Caco-2 (cell line): ENCODE measurements around the gene FNDC5. TPM values are rescaled to one million over a fixed set of nuclear protein-coding genes. Genes with fewer than 3 reads are reported as not detected.

Source experiments
- BruUV-seq: library from RNA; stranded (reverse); fragments of 400-500 nt; replicated peaks from 2 replicates; lab custom pipeline; 2021; lab: Mats Ljungman, UMichigan
- CTCF ChIA-PET: fragments of 300-600 bp; sonication (Branson Sonifier 250); formaldehyde crosslinking; loops from one replicate; lab custom pipeline; 2022; ENCODE audit warnings: antibody characterized with exemption; lab: Charles Lee
- POLR2A ChIA-PET: fragments of 300-600 bp; sonication (Branson Sonifier 250); formaldehyde crosslinking; loops from one replicate; lab custom pipeline; 2022; ENCODE audit warnings: antibody characterized with exemption; lab: Charles Lee
- DNase-seq, 2 experiments: peaks; one replicate each; pipeline versions ENCODE4 v3.0.0 to v3.0.0-alpha.2; 2020 to 2022
- H3K27me3 ChIP-seq: replicated peaks from 2 replicates; pipeline ENCODE4 v1.6.0; 2011; ENCODE audit warnings: low read length; ENCODE audit not compliant: control insufficient read depth, insufficient read depth
- H3K36me3 ChIP-seq: 2 replicates; pipeline ENCODE4 v1.5.1; 2011; ENCODE audit warnings: low read length; ENCODE audit not compliant: control insufficient read depth, insufficient read depth
- H3K4me1 ChIP-seq: fragments of 250-450 bp; sonication (Bioruptor Pico); 2 replicates; pipeline ENCODE4 v1.5.1; 2020; ENCODE audit warnings: mild to moderate bottlenecking
- H3K4me3 ChIP-seq: 2 replicates; pipeline ENCODE4 v1.5.1; 2011; ENCODE audit warnings: low read depth, mild to moderate bottlenecking, control low read depth, low read length
- H3K9me3 ChIP-seq: fragments of 250-450 bp; sonication (Bioruptor Pico); 2 replicates; pipeline ENCODE4 v1.5.1; 2020; ENCODE audit warnings: mild to moderate bottlenecking, moderate library complexity
- H3K27ac Mint-ChIP-seq: one replicate; pipeline ENCODE4 v1.8.0; 2022; ENCODE audit warnings: mixed read lengths; ENCODE audit not compliant: unreplicated experiment
- H3K27me3 Mint-ChIP-seq: one replicate; pipeline ENCODE4 v1.8.0; 2022; ENCODE audit warnings: mixed read lengths; ENCODE audit not compliant: insufficient read depth, unreplicated experiment
- H3K36me3 Mint-ChIP-seq: one replicate; pipeline ENCODE4 v1.8.0; 2022; ENCODE audit warnings: mild to moderate bottlenecking, mixed read lengths; ENCODE audit not compliant: insufficient read depth, unreplicated experiment
- H3K4me1 Mint-ChIP-seq: one replicate; pipeline ENCODE4 v1.8.0; 2022; ENCODE audit warnings: low read depth, mixed read lengths; ENCODE audit not compliant: unreplicated experiment
- H3K4me3 Mint-ChIP-seq: one replicate; pipeline ENCODE4 v1.8.0; 2022; ENCODE audit warnings: mild to moderate bottlenecking, moderate library complexity, mixed read lengths; ENCODE audit not compliant: unreplicated experiment
- H3K9me3 Mint-ChIP-seq: one replicate; pipeline ENCODE4 v1.8.0; 2022; ENCODE audit warnings: mixed read lengths; ENCODE audit not compliant: unreplicated experiment
- intact Hi-C: fragments of 100-400 bp; cut with micrococcal nuclease; formaldehyde crosslinking; loops from one replicate; pipeline ENCODE4 v1.10.0; 2022; ENCODE audit not compliant: unreplicated experiment
- total RNA-seq: library from RNA; stranded (reverse); gene quantifications from 2 replicates; pipeline ENCODE4 v1.2.3, GENCODE V29; 2022
- TF ChIP-seq, protein P1 (sequence below), 2 experiments: fragments of 200-600 bp in 1 of 2; IDR thresholded peaks; 1 replicate in 1 of 2; 2 replicates in 1 of 2; pipeline versions ENCODE4 v1.5.1 to v1.8.0; 2011 to 2022; ENCODE audit warnings: antibody characterized with exemption in 1 of 2, control low read depth in 1 of 2, inconsistent platforms in 1 of 2, low read depth in 1 of 2, low read length in 1 of 2, mild to moderate bottlenecking in 1 of 2, moderate library complexity in 1 of 2; ENCODE audit not compliant: insufficient read depth in 1 of 2, severe bottlenecking in 1 of 2, unreplicated experiment in 1 of 2

FNDC5 gene
- total RNA-seq, 1 experiment from 2014 or later, result 1.1 TPM

DNA sequence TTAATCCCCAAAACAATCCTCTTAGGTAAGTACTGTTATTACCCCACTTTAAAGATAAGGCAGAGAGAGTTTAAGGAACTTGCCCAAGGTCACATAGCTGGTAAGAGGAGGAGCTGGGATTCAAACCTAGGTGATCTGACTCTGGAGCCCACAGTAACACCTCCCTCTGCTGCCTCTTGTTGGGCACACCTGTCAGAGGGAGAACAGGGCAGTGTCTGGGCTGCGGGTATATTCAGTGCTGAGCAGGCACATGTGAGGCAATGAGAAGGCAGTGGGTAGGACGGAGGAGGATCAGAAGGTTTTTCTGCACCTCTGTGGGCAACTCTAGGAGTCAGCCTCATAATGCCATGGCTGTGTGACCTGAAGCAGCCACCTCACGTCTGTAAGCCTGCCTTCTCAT lies 17.4 kb upstream of the FNDC5 start:
- Mint-ChIP-seq H3K27me3 (peaks cover 3% of the 10 kb centered on the region), H3K9me3 (no peaks in the 10 kb centered on the region), H3K4me3 (no peak overlapping the region), H3K36me3 (peaks cover 7% of the 10 kb centered on the region), H3K27ac (no peak overlapping the region), H3K4me1 (peaks cover 8% of the 10 kb centered on the region)
- H3K9me3 ChIP-seq, result no peaks in the 10 kb centered on the region
- H3K27me3 ChIP-seq, result no peaks in the 10 kb centered on the region
- intact Hi-C loops, result no loop called here
- H3K4me3 ChIP-seq, result no peak overlapping the region
- TF ChIP-seq, protein P1, sequence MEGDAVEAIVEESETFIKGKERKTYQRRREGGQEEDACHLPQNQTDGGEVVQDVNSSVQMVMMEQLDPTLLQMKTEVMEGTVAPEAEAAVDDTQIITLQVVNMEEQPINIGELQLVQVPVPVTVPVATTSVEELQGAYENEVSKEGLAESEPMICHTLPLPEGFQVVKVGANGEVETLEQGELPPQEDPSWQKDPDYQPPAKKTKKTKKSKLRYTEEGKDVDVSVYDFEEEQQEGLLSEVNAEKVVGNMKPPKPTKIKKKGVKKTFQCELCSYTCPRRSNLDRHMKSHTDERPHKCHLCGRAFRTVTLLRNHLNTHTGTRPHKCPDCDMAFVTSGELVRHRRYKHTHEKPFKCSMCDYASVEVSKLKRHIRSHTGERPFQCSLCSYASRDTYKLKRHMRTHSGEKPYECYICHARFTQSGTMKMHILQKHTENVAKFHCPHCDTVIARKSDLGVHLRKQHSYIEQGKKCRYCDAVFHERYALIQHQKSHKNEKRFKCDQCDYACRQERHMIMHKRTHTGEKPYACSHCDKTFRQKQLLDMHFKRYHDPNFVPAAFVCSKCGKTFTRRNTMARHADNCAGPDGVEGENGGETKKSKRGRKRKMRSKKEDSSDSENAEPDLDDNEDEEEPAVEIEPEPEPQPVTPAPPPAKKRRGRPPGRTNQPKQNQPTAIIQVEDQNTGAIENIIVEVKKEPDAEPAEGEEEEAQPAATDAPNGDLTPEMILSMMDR (IDR thresholded peaks at IDR 0.05; ENCODE audit: insufficient read depth in 1 of 2, low read depth in 1 of 2, low read length in 1 of 2, severe bottlenecking in 1 of 2, unreplicated experiment in 1 of 2), result no peak
- no peaks in the 10 kb centered on the region for H3K36me3 ChIP-seq
- ChIA-PET POLR2A (no interaction called here), CTCF (no interaction called here)
- no peak for DNase-seq
- BruUV-seq, result no TSS peak
- no peaks in the 10 kb centered on the region for H3K4me1 ChIP-seq

DNA sequence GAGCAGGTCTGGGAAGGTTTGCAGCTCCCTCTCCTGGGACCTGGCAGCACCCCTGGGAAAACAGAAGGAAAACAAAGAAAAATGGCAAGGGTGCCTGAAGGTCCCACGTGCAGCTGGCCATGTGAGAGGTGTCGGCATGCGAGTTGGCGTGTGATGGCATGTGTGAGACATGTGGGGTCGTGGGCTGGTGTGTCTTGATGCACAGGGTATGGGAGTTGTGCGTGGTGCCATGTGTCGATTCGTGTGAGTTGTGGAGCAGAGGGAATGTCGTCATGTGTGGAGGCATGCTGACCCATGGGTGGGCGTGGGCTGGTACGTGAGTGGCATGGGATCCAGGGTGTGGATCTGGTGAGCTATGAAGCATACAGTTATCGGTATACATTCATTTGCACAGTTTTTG lies 16.9 kb upstream of the FNDC5 start:
- H3K9me3 Mint-ChIP-seq, result no peaks in the 10 kb centered on the region
- Histone ChIP-seq H3K4me3 (no peak overlapping the region), H3K36me3 (no peaks in the 10 kb centered on the region), H3K27me3 (no peaks in the 10 kb centered on the region), H3K4me1 (no peaks in the 10 kb centered on the region), H3K9me3 (no peaks in the 10 kb centered on the region)
- POLR2A ChIA-PET, result no interaction called here
- H3K36me3 Mint-ChIP-seq, result peaks cover 4% of the 10 kb centered on the region
- H3K27ac Mint-ChIP-seq, result no peak overlapping the region
- intact Hi-C loops, result no loop called here
- no peak overlapping the region for H3K4me3 Mint-ChIP-seq
- H3K4me1 Mint-ChIP-seq, result peaks cover 6% of the 10 kb centered on the region
- H3K27me3 Mint-ChIP-seq, result peaks cover 3% of the 10 kb centered on the region
- BruUV-seq, result no TSS peak
- CTCF ChIA-PET, result no interaction called here
- TF ChIP-seq, protein P1 (IDR thresholded peaks at IDR 0.05; ENCODE audit: insufficient read depth in 1 of 2, low read depth in 1 of 2, low read length in 1 of 2, severe bottlenecking in 1 of 2, unreplicated experiment in 1 of 2), result no peak
- no peak for DNase-seq

DNA sequence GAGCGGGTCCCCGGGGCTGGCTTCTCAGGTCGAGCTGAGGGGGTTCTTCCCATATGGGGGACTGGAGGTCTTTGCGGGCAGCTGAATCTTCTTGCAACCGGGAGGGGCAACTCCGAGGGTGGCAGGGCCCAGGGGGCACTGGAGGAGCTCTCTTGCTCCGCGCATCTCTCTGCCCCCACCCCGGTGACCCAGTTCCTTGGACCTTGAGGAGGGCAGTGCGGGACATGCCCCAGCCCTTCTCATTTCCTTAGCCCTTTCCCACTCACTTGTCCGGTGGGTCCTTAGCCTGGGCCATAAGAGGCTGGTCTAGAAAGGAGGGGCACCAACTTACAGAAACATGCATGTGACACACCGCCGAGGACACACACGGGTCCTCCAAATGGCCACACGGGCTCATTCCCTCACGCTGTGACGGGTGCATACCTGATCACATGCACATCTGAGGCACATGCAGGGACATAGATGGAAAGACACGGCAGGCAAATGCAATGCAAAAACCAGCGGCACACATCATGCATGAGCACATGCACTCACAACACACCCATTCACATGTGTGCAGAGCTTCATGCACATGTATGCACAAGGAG lies 16.2 kb upstream of the FNDC5 start:
- H3K27ac Mint-ChIP-seq, result no peak overlapping the region
- Histone ChIP-seq H3K9me3 (no peaks in the 10 kb centered on the region), H3K27me3 (no peaks in the 10 kb centered on the region), H3K4me1 (no peaks in the 10 kb centered on the region), H3K4me3 (no peak overlapping the region), H3K36me3 (no peaks in the 10 kb centered on the region)
- DNase-seq, result no peak
- ChIA-PET CTCF (no interaction called here), POLR2A (no interaction called here)
- H3K4me1 Mint-ChIP-seq, result no peaks in the 10 kb centered on the region
- no TSS peak for BruUV-seq
- H3K36me3 Mint-ChIP-seq, result peaks cover 4% of the 10 kb centered on the region
- TF ChIP-seq, protein P1 (IDR thresholded peaks at IDR 0.05; ENCODE audit: insufficient read depth in 1 of 2, low read depth in 1 of 2, low read length in 1 of 2, severe bottlenecking in 1 of 2, unreplicated experiment in 1 of 2), result no peak
- H3K27me3 Mint-ChIP-seq, result peaks cover 3% of the 10 kb centered on the region
- no peaks in the 10 kb centered on the region for H3K9me3 Mint-ChIP-seq
- intact Hi-C loops, result no loop called here
- H3K4me3 Mint-ChIP-seq, result peak overlapping the region; percentile 17
